ENCODE measurements around the gene ANO8. TPM values are rescaled to one million over a fixed set of nuclear protein-coding genes. Genes with fewer than 3 reads are reported as not detected.

The ANO8 gene
- total and polyA plus RNA-seq, 2 of the 13 experiments (the other 11 are each of a cell fraction or from before 2014, with no cell fraction given), result 1.8 to 3.5 TPM

GRCh38 chr19:17282488-17283125 is 52.0 kb downstream of the ANO8 start (continued):
- peak; percentile 38; the same call in 1 of the 2 replicates for TF ChIP-seq GATAD1 (CRISPR knock-in tag; IDR thresholded peaks at IDR 0.05)
- TF ChIP-seq HNF4A (CRISPR knock-in tag; IDR thresholded peaks at IDR 0.05), result 0 out of 2 replicates have a peak, but pooled peaks have one; percentile 5
- peak; percentile 47; the same call in 1 of the 2 replicates for TF ChIP-seq MYC (CRISPR knock-in tag; IDR thresholded peaks at IDR 0.05; ENCODE audit: borderline replicate concordance)
- TF ChIP-seq, protein P1, sequence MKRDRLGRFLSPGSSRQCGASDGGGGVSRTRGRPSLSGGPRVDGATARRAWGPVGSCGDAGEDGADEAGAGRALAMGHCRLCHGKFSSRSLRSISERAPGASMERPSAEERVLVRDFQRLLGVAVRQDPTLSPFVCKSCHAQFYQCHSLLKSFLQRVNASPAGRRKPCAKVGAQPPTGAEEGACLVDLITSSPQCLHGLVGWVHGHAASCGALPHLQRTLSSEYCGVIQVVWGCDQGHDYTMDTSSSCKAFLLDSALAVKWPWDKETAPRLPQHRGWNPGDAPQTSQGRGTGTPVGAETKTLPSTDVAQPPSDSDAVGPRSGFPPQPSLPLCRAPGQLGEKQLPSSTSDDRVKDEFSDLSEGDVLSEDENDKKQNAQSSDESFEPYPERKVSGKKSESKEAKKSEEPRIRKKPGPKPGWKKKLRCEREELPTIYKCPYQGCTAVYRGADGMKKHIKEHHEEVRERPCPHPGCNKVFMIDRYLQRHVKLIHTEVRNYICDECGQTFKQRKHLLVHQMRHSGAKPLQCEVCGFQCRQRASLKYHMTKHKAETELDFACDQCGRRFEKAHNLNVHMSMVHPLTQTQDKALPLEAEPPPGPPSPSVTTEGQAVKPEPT (CRISPR knock-in tag; IDR thresholded peaks at IDR 0.05; ENCODE audit: low read depth), result peak; percentile 59; the same call in 1 of the 2 replicates
- peak; percentile 74 for TF ChIP-seq ZNF121 (CRISPR knock-in tag; IDR thresholded peaks at IDR 0.05)
- peak; percentile 42; the same call in 1 of the 2 replicates for TF ChIP-seq SMC3 (IDR thresholded peaks at IDR 0.05; ENCODE audit: low read length)
- peak; percentile 49; the same call in 1 of the 2 replicates for TF ChIP-seq MED1 (CRISPR knock-in tag; IDR thresholded peaks at IDR 0.05)
- TF ChIP-seq YY1 (IDR thresholded peaks at IDR 0.05; ENCODE audit: insufficient read depth, insufficient replicate concordance, low read depth, low read length), result peak; percentile 48
- TF ChIP-seq RBFOX2 (IDR thresholded peaks at IDR 0.05; ENCODE audit: low read depth, low read length), result peak; percentile 38; the same call in 1 of the 2 replicates
- TF ChIP-seq, protein P2, sequence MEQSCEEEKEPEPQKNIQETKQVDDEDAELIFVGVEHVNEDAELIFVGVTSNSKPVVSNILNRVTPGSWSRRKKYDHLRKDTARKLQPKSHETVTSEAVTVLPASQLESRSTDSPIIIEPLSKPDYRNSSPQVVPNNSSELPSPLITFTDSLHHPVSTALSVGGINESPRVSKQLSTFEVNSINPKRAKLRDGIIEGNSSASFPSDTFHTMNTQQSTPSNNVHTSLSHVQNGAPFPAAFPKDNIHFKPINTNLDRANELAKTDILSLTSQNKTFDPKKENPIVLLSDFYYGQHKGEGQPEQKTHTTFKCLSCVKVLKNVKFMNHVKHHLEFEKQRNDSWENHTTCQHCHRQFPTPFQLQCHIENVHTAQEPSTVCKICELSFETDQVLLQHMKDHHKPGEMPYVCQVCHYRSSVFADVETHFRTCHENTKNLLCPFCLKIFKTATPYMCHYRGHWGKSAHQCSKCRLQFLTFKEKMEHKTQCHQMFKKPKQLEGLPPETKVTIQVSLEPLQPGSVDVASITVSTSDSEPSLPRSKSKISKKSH (CRISPR knock-in tag; IDR thresholded peaks at IDR 0.05; ENCODE audit: borderline replicate concordance), result 0 out of 2 replicates have a peak, but pooled peaks have one; percentile 45
- 0 out of 2 replicates have a peak, but pooled peaks have one; percentile 38 for TF ChIP-seq ZNF782 (CRISPR knock-in tag; IDR thresholded peaks at IDR 0.05; ENCODE audit: borderline replicate concordance)
- 0 out of 2 replicates have a peak, but pooled peaks have one; percentile 43 for TF ChIP-seq ETV6 (CRISPR knock-in tag; conservative IDR thresholded peaks at IDR 0.05)
- no peak for TF ChIP-seq NFE2L1 (CRISPR knock-in tag; IDR thresholded peaks at IDR 0.05; ENCODE audit: borderline replicate concordance)
- TF ChIP-seq, protein P3, sequence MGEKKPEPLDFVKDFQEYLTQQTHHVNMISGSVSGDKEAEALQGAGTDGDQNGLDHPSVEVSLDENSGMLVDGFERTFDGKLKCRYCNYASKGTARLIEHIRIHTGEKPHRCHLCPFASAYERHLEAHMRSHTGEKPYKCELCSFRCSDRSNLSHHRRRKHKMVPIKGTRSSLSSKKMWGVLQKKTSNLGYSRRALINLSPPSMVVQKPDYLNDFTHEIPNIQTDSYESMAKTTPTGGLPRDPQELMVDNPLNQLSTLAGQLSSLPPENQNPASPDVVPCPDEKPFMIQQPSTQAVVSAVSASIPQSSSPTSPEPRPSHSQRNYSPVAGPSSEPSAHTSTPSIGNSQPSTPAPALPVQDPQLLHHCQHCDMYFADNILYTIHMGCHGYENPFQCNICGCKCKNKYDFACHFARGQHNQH (CRISPR knock-in tag; IDR thresholded peaks at IDR 0.05), result peak; percentile 58; the same call in 1 of the 2 replicates
- 0 out of 2 replicates have a peak, but pooled peaks have one; percentile 36 for TF ChIP-seq ZNF160 (CRISPR knock-in tag; IDR thresholded peaks at IDR 0.05)
- TF ChIP-seq ZNF430 (CRISPR knock-in tag; IDR thresholded peaks at IDR 0.05), result peak; percentile 49; the same call in 1 of the 2 replicates
- no peak for TF ChIP-seq ZNF326 (CRISPR knock-in tag; IDR thresholded peaks at IDR 0.05; ENCODE audit: borderline replicate concordance)
- TF ChIP-seq ARID5B (CRISPR knock-in tag; IDR thresholded peaks at IDR 0.05), result peak; percentile 26; the same call in 1 of the 2 replicates
- TF ChIP-seq SAP130 (CRISPR knock-in tag; IDR thresholded peaks at IDR 0.05; ENCODE audit: low read depth), result peak; percentile 45; the same call in 1 of the 2 replicates
- TF ChIP-seq, protein P4, sequence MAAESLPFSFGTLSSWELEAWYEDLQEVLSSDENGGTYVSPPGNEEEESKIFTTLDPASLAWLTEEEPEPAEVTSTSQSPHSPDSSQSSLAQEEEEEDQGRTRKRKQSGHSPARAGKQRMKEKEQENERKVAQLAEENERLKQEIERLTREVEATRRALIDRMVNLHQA (CRISPR knock-in tag; IDR thresholded peaks at IDR 0.05), result no peak
